ENCODE results near the gene ADCY5.

The ADCY5 gene

GRCh38 chr3:123361071-123361470, 87.8 kb downstream of the ADCY5 start:
- DNase-seq = no peak

GRCh38 chr3:123357275-123357674, 91.6 kb downstream of the ADCY5 start:
- no peak for DNase-seq

- DNase-seq = no peak
Measured at GRCh38 chr3:123353850-123354233, 95.0 kb downstream of the ADCY5 start.

- DNase-seq = no peak
Measured at GRCh38 chr3:123353227-123353849, 95.6 kb downstream of the ADCY5 start.

- no peak for DNase-seq
Measured at GRCh38 chr3:123352134-123352554, 96.7 kb downstream of the ADCY5 start.

GRCh38 chr3:123351501-123351900, 97.4 kb downstream of the ADCY5 start:
- DNase-seq = no peak

GRCh38 chr3:123350971-123351370, 97.9 kb downstream of the ADCY5 start:
- DNase-seq = no peak

- DNase-seq = no peak
Measured at GRCh38 chr3:123349566-123350435, 99.1 kb downstream of the ADCY5 start.

- no peak for DNase-seq
Measured at GRCh38 chr3:123349201-123349535, 99.7 kb downstream of the ADCY5 start.

- no peak for DNase-seq
Measured at GRCh38 chr3:123348471-123349200, 100.3 kb downstream of the ADCY5 start.

- DNase-seq = no peak
Measured at GRCh38 chr3:123347691-123348264, 101.1 kb downstream of the ADCY5 start.

GRCh38 chr3:123347205-123347604, 101.7 kb downstream of the ADCY5 start:
- no peak for DNase-seq

- DNase-seq = no peak
Measured at GRCh38 chr3:123346021-123346420, 102.9 kb downstream of the ADCY5 start.

- no peak for DNase-seq
Measured at GRCh38 chr3:123344907-123345594, 103.8 kb downstream of the ADCY5 start.

GRCh38 chr3:123344175-123344906, 104.5 kb downstream of the ADCY5 start:
- no peak for DNase-seq

- DNase-seq = no peak
Measured at GRCh38 chr3:123343296-123344174, 105.4 kb downstream of the ADCY5 start.

GRCh38 chr3:123342631-123343080, 106.2 kb downstream of the ADCY5 start:
- DNase-seq = no peak

GRCh38 chr3:123341871-123342630, 106.8 kb downstream of the ADCY5 start:
- DNase-seq = no peak

GRCh38 chr3:123340336-123340735, 108.6 kb downstream of the ADCY5 start:
- DNase-seq = no peak

- DNase-seq = no peak
Measured at GRCh38 chr3:123339302-123339701, 109.6 kb downstream of the ADCY5 start.

All from CD4-positive, alpha-beta T cell treated with Interleukin-21 for 1 hour (primary cell).